Natural killer cell (primary cell): ENCODE data around the gene IST1. TPM values are rescaled to one million over a fixed set of nuclear protein-coding genes. Genes with fewer than 3 reads are reported as not detected.

Experiments
- ATAC-seq, 3 donors: fragments of 150-1000 bp in 2 of 3; fragments of 200-7000 bp in 1 of 3; cut with Tn5 transposase; 1 replicate in 1 of 3; 2 replicates in 2 of 3; pipeline ENCODE4 v1.10.0; 2021; ENCODE audit warnings: mild to moderate bottlenecking in 2 of 3, moderate library complexity in 2 of 3
- DNase-seq, 2 donors: peaks; one replicate each; pipeline versions ENCODE4 v3.0.0 to v3.0.0-alpha.2; 2013 to 2021; ENCODE audit warnings: mixed read lengths in 1 of 2
- H3K27ac ChIP-seq: one replicate; pipeline ENCODE4 v1.5.1; 2013; ENCODE audit warnings: mild to moderate bottlenecking, low read length
- H3K27me3 ChIP-seq: one replicate; pipeline ENCODE4 v1.6.1; 2013; ENCODE audit warnings: low read length; ENCODE audit not compliant: control insufficient read depth, insufficient read depth
- H3K36me3 ChIP-seq: one replicate; pipeline ENCODE4 v1.6.1; 2013; ENCODE audit warnings: low read length; ENCODE audit not compliant: control insufficient read depth, insufficient read depth
- H3K4me1 ChIP-seq: one replicate; pipeline ENCODE4 v1.6.1; 2013; ENCODE audit warnings: low read length; ENCODE audit not compliant: control insufficient read depth, insufficient read depth
- H3K4me3 ChIP-seq: one replicate; pipeline ENCODE4 v1.5.1; 2013; ENCODE audit warnings: low read length
- H3K9me3 ChIP-seq: one replicate; pipeline ENCODE4 v1.6.1; 2013; ENCODE audit warnings: low read length; ENCODE audit not compliant: control insufficient read depth, insufficient read depth
- H3K27ac Mint-ChIP-seq, 2 donors: one replicate each; pipeline ENCODE4 v1.8.0; 2022; ENCODE audit warnings: mild to moderate bottlenecking in 2 of 2, mixed read lengths in 2 of 2, moderate library complexity in 1 of 2
- H3K27me3 Mint-ChIP-seq, 2 donors: one replicate each; pipeline ENCODE4 v1.8.0; 2022; ENCODE audit warnings: low read depth in 2 of 2, mixed read lengths in 2 of 2
- H3K36me3 Mint-ChIP-seq: one replicate; pipeline ENCODE4 v1.8.0; 2022; ENCODE audit warnings: mixed read lengths
- H3K4me1 Mint-ChIP-seq, 2 donors: one replicate each; pipeline ENCODE4 v1.8.0; 2022; ENCODE audit warnings: mixed read lengths in 2 of 2
- H3K4me3 Mint-ChIP-seq: one replicate; pipeline ENCODE4 v1.8.0; 2022; ENCODE audit warnings: mild to moderate bottlenecking, moderate library complexity, mixed read lengths
- H3K9me3 Mint-ChIP-seq, 2 donors: one replicate each; pipeline ENCODE4 v1.8.0; 2022; ENCODE audit warnings: mixed read lengths in 2 of 2
- whole genome bisulfite sequencing: methylation state at CpG from one replicate; pipeline ENCODE4 v1.1.7; 2013; ENCODE audit warnings: missing lambda C conversion rate; ENCODE audit not compliant: insufficient coverage; 5-methylcytosine and 5-hydroxymethylcytosine counted together
- intact Hi-C: fragments of 100-400 bp; cut with micrococcal nuclease; formaldehyde crosslinking; loops from one replicate; pipeline ENCODE4 v1.14.2; 2022
- total RNA-seq, 4 donors: library from RNA; stranded (reverse); fragments of 120-200 nt in 1 of 4; gene quantifications; one replicate each; pipeline versions ENCODE4 v1.2.3 to v1.2.4, GENCODE V29; 2013 to 2022
- TF ChIP-seq, protein P1 (sequence below): fragments of 200-600 bp; IDR thresholded peaks from one replicate; pipeline ENCODE4 v1.8.0; 2022; ENCODE audit warnings: antibody characterized with exemption

IST1 gene
- total RNA-seq, 3 donors from 2014 or later (not counting 1 experiment from before 2014, with no cell fraction given) = 363 to 391 (median 378) TPM

DNA sequence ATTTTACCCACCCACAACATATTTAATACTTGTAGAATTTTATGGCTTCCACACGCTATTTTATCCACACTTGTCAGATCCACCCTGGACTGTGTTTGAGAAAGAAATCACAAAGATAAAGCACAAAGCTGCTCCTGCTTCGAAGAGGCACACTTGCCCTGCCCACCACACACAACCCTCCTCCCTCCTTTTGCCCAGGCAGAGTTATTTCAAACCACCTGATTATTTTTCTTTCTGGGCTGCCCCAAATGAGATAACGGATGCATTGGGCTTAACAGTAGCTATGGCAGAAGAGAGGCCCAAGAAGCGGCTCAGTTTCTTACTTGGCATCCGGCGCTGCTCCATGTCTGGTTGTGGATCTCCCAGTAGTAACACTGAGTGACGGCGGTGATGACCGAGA lies 77.7 kb downstream of the IST1 start:
- TF ChIP-seq, protein P1, sequence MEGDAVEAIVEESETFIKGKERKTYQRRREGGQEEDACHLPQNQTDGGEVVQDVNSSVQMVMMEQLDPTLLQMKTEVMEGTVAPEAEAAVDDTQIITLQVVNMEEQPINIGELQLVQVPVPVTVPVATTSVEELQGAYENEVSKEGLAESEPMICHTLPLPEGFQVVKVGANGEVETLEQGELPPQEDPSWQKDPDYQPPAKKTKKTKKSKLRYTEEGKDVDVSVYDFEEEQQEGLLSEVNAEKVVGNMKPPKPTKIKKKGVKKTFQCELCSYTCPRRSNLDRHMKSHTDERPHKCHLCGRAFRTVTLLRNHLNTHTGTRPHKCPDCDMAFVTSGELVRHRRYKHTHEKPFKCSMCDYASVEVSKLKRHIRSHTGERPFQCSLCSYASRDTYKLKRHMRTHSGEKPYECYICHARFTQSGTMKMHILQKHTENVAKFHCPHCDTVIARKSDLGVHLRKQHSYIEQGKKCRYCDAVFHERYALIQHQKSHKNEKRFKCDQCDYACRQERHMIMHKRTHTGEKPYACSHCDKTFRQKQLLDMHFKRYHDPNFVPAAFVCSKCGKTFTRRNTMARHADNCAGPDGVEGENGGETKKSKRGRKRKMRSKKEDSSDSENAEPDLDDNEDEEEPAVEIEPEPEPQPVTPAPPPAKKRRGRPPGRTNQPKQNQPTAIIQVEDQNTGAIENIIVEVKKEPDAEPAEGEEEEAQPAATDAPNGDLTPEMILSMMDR = no peak
- H3K4me1 Mint-ChIP-seq = no peaks in the 10 kb centered on the region
- H3K27me3 Mint-ChIP-seq = peaks cover 0 to under 1% of the 10 kb centered on the region in 2 donors
- H3K4me1 ChIP-seq = no peaks in the 10 kb centered on the region
- no peak for ATAC-seq
- WGBS = 81% methylated on average over 9 of the region's 9 CpGs
- no peak for DNase-seq
- no peaks in the 10 kb centered on the region for H3K36me3 Mint-ChIP-seq
- no peak overlapping the region for H3K4me3 ChIP-seq
- H3K27ac Mint-ChIP-seq = no peak overlapping the region
- H3K9me3 Mint-ChIP-seq = no peaks in the 10 kb centered on the region
- H3K4me3 Mint-ChIP-seq = no peak overlapping the region
- intact Hi-C loops = no loop called here
- no peaks in the 10 kb centered on the region for H3K9me3 ChIP-seq
- H3K27me3 ChIP-seq = no peaks in the 10 kb centered on the region
- no peak overlapping the region for H3K27ac ChIP-seq
- H3K36me3 ChIP-seq = no peaks in the 10 kb centered on the region

GRCh38 chr16:71974068-71974818 lies 78.9 kb downstream of the IST1 start:
- H3K9me3 ChIP-seq = no peaks in the 10 kb centered on the region
- no peaks in the 10 kb centered on the region for H3K9me3 Mint-ChIP-seq
- TF ChIP-seq, protein P1 = no peak
- no peak overlapping the region for H3K27ac Mint-ChIP-seq
- H3K36me3 Mint-ChIP-seq = no peaks in the 10 kb centered on the region
- ATAC-seq (no peak), DNase-seq (no peak)
- 92% methylated on average over 15 of the region's 15 CpGs for WGBS
- H3K4me1 ChIP-seq = no peaks in the 10 kb centered on the region
- H3K4me3 Mint-ChIP-seq = no peak overlapping the region
- peaks cover 2 to 3% of the 10 kb centered on the region in 2 donors for H3K27me3 Mint-ChIP-seq
- H3K27ac ChIP-seq = no peak overlapping the region
- no peaks in the 10 kb centered on the region for H3K27me3 ChIP-seq
- H3K4me3 ChIP-seq = no peak overlapping the region
- intact Hi-C loops = no loop called here
- H3K36me3 ChIP-seq = no peaks in the 10 kb centered on the region
- no peaks in the 10 kb centered on the region for H3K4me1 Mint-ChIP-seq

Other genes starting within 250 kb of the IST1 start
- 1 to 10 TPM; 6.4 to 9.8 (median 9.2) TPM for gene PHLPP2, start 170.8 kb upstream of the IST1 start, total RNA-seq
- 100 to 1,000 TPM; 176 to 212 (median 188) TPM for gene AP1G1, start 86.7 kb upstream of the IST1 start, total RNA-seq
- 10 to 100 TPM; 59.7 to 66.9 (median 59.8) TPM for gene ATXN1L, start 49.6 kb upstream of the IST1 start, total RNA-seq
- gene ZNF821, start 11.3 kb upstream of the IST1 start, total RNA-seq = 10 to 100 TPM; 14.0 to 19.1 (median 18.2) TPM
- gene PKD1L3, start 104.9 kb downstream of the IST1 start, total RNA-seq = under 1 TPM in 1 of 3 donors, not detected in 2; 0.12 TPM
- 1 to 10 TPM; 3.7 to 6.9 (median 4.7) TPM for gene DHODH, start 113.2 kb downstream of the IST1 start, total RNA-seq
- gene HP, start 159.0 kb downstream of the IST1 start, total RNA-seq = 1 to 10 TPM in 1 of 3 donors, under 1 TPM in 1, not detected in 1; 0.32 to 2.1 TPM
- gene HPR, start 167.7 kb downstream of the IST1 start, total RNA-seq = not detected
- 10 to 100 TPM; 12.1 to 13.8 (median 13.6) TPM for gene TXNL4B, start 198.1 kb downstream of the IST1 start, total RNA-seq
- gene DHX38, start 198.3 kb downstream of the IST1 start, total RNA-seq = 100 to 1,000 TPM; 120 to 124 (median 120) TPM